Spleen (tissue), 7 donors: ENCODE results near the gene VPS35L.

Source experiments
- POLR2A ChIP-seq, 3 donors: fragments of 450-650 bp; IDR thresholded peaks; one replicate each; pipeline ENCODE4 v1.5.1; 2017; ENCODE audit warnings: antibody characterized with exemption in 3 of 3, mild to moderate bottlenecking in 1 of 3
- POLR2AphosphoS5 ChIP-seq, 3 donors: sonication (generic); formaldehyde crosslinking; IDR thresholded peaks; one replicate each; pipeline ENCODE4 v1.5.1; 2017; ENCODE audit warnings: antibody characterized with exemption in 3 of 3
- TF ChIP-seq, protein P1 (sequence below), 11 experiments: fragments of 200-600 bp in 7 of 11; fragments of 450-650 bp in 4 of 11; sonication (generic) in 4 of 11; IDR thresholded peaks in 8 of 11; conservative IDR thresholded peaks in 3 of 11; 1 replicate in 7 of 11; 2 replicates in 4 of 11; pipeline versions ENCODE4 v1.4.0 to v1.8.0; 2016 to 2021; ENCODE audit warnings: antibody characterized with exemption in 11 of 11, inconsistent platforms in 4 of 11, mild to moderate bottlenecking in 1 of 11
- donor health status: DM: no; HTN: no; CAD: no; lungs with moderate emphysema.
- donor health status: DM: no; HTN: no; CAD: no.
- donor health status: DM: no; HTN: no; CAD: no.

DNA sequence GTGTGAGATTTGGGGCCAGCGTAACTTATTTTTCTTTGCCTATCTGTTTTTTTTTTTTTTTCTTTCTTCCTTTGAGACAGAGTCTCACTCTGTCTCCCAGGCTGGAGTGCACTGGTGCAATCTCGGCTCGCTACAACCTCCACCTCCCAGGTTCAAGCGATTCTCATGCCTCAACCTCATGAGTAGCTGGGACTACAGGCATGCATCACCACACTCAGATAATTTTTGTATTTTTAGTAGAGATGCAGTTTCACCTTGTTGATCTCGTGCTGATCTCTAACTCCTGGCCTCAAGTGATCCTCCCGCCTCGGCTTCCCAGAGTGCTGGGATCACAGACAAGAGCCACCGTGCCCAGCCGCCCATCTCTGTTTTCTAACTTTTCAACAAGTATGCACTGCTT, 63.4 kb downstream of the VPS35L start:
- TF ChIP-seq, protein P1, sequence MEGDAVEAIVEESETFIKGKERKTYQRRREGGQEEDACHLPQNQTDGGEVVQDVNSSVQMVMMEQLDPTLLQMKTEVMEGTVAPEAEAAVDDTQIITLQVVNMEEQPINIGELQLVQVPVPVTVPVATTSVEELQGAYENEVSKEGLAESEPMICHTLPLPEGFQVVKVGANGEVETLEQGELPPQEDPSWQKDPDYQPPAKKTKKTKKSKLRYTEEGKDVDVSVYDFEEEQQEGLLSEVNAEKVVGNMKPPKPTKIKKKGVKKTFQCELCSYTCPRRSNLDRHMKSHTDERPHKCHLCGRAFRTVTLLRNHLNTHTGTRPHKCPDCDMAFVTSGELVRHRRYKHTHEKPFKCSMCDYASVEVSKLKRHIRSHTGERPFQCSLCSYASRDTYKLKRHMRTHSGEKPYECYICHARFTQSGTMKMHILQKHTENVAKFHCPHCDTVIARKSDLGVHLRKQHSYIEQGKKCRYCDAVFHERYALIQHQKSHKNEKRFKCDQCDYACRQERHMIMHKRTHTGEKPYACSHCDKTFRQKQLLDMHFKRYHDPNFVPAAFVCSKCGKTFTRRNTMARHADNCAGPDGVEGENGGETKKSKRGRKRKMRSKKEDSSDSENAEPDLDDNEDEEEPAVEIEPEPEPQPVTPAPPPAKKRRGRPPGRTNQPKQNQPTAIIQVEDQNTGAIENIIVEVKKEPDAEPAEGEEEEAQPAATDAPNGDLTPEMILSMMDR (IDR thresholded peaks at IDR 0.05 in 8 of 11, conservative IDR thresholded peaks at IDR 0.05 in 3 of 11): no peak
- no peak for TF ChIP-seq POLR2AphosphoS5 (IDR thresholded peaks at IDR 0.05)
- no peak for TF ChIP-seq POLR2A (IDR thresholded peaks at IDR 0.05)
